NOMO-1 treated with DMSO at 0.1 percent for 48 hours (cell line): ENCODE measurements around the gene C11orf97.

Experiments
- DNase-seq: peaks from one replicate; lab custom pipeline; 2025; ENCODE audit not compliant: unreplicated experiment; lab: John Stamatoyannopoulos, UW

Gene C11orf97

GRCh38 chr11:94557421-94557820 is 45.2 kb downstream of the C11orf97 start:
- DNase-seq: no peak

- DNase-seq: no peak
Measured at GRCh38 chr11:94557992-94558391, 45.7 kb downstream of the C11orf97 start.

GRCh38 chr11:94558468-94558867 is 46.2 kb downstream of the C11orf97 start:
- peak; percentile 91 for DNase-seq

GRCh38 chr11:94558932-94559331 is 46.7 kb downstream of the C11orf97 start:
- no peak for DNase-seq

- no peak for DNase-seq
Measured at GRCh38 chr11:94559361-94559760, 47.1 kb downstream of the C11orf97 start.

- no peak for DNase-seq
Measured at GRCh38 chr11:94560834-94561233, 48.6 kb downstream of the C11orf97 start.

GRCh38 chr11:94563176-94563847 is 51.1 kb downstream of the C11orf97 start:
- no peak for DNase-seq

GRCh38 chr11:94563848-94564467 is 51.7 kb downstream of the C11orf97 start:
- DNase-seq: no peak

- DNase-seq: no peak
Measured at GRCh38 chr11:94567181-94567670, 55.0 kb downstream of the C11orf97 start, which contains the start of gene PIWIL4. Gene PIWIL4, plus strand, starts transcription at chr11:94567368. Its CDS starts 151 bp downstream, at chr11:94567519.

GRCh38 chr11:94568200-94568599 is 55.9 kb downstream of the C11orf97 start:
- no peak for DNase-seq

GRCh38 chr11:94568717-94569116 is 56.5 kb downstream of the C11orf97 start:
- DNase-seq: no peak

- DNase-seq: peak; percentile 11
Measured at GRCh38 chr11:94572975-94573374, 60.7 kb downstream of the C11orf97 start.

- DNase-seq: peak; percentile 98
Measured at GRCh38 chr11:94574193-94574961, 62.1 kb downstream of the C11orf97 start.

- DNase-seq: peak; percentile 45
Measured at GRCh38 chr11:94576306-94576705, 64.0 kb downstream of the C11orf97 start.

GRCh38 chr11:94577841-94578240 is 65.6 kb downstream of the C11orf97 start:
- DNase-seq: no peak
